IMR-90 (cell line): ENCODE measurements around the gene NR2C1. TPM values are rescaled to one million over a fixed set of nuclear protein-coding genes. Genes with fewer than 3 reads are reported as not detected.

Experiments used
- ATAC-seq: fragments of 200-7000 bp; cut with Tn5 transposase; 2 replicates; pipeline ENCODE4 v1.9.1; 2020; ENCODE audit warnings: low read depth, mild to moderate bottlenecking, moderate library complexity
- BruUV-seq: library from RNA; stranded (reverse); fragments of 400-500 nt; replicated peaks from 2 replicates; lab custom pipeline; 2021; lab: Mats Ljungman, UMichigan
- CTCF ChIA-PET: fragments of 300-600 bp; formaldehyde crosslinking; extraction: SDS; loops from one replicate; lab custom pipeline; 2021; ENCODE audit warnings: antibody characterized with exemption; lab: Yijun Ruan, JAX
- POLR2A ChIA-PET: fragments of 300-600 bp; sonication (Branson Sonifier 250); formaldehyde crosslinking; loops from one replicate; lab custom pipeline; 2022; ENCODE audit warnings: antibody characterized with exemption; ENCODE audit not compliant: unreplicated experiment; lab: Charles Lee
- DNase-seq: peaks from one replicate; pipeline ENCODE4 v3.0.0; 2013
- H2AFZ ChIP-seq: replicated peaks from 2 replicates; pipeline ENCODE3; 2013; ENCODE audit warnings: low read length, mild to moderate bottlenecking; ENCODE audit not compliant: poor library complexity
- H2AK5ac ChIP-seq: 2 replicates; pipeline ENCODE4 v1.6.1; 2013; ENCODE audit warnings: low read depth, low read length, inconsistent platforms
- H2AK9ac ChIP-seq: replicated peaks from 2 replicates; pipeline ENCODE3; 2013; ENCODE audit warnings: mild to moderate bottlenecking, low read depth, low read length, moderate library complexity; ENCODE audit not compliant: poor library complexity
- H2BK120ac ChIP-seq: 2 replicates; pipeline ENCODE4 v1.6.1; 2013; ENCODE audit warnings: low read depth, low read length, inconsistent platforms
- H2BK15ac ChIP-seq: 3 replicates; pipeline ENCODE4 v1.6.1; 2013; ENCODE audit warnings: low read depth, low read length, inconsistent platforms
- H2BK20ac ChIP-seq: 2 replicates; pipeline ENCODE4 v1.6.1; 2013; ENCODE audit warnings: low read depth, mild to moderate bottlenecking, inconsistent platforms, low read length, moderate library complexity
- H2BK5ac ChIP-seq: 2 replicates; pipeline ENCODE4 v1.6.1; 2013; ENCODE audit warnings: mild to moderate bottlenecking, low read depth, low read length, inconsistent platforms; ENCODE audit not compliant: poor library complexity, severe bottlenecking
- H3K14ac ChIP-seq: replicated peaks from 2 replicates; pipeline ENCODE4 v1.6.1; 2013; ENCODE audit warnings: low read depth, low read length, inconsistent platforms
- H3K18ac ChIP-seq: 2 replicates; pipeline ENCODE4 v1.6.1; 2013; ENCODE audit warnings: low read depth, low read length, control low read depth
- H3K23ac ChIP-seq: 2 replicates; pipeline ENCODE4 v1.6.1; 2013; ENCODE audit warnings: low read depth, low read length, inconsistent platforms
- H3K27ac ChIP-seq: 2 replicates; pipeline ENCODE4 v1.5.1; 2013; ENCODE audit warnings: mild to moderate bottlenecking, control low read depth, low read length; ENCODE audit not compliant: insufficient read depth
- H3K27me3 ChIP-seq: 2 replicates; pipeline ENCODE4 v1.6.1; 2013; ENCODE audit warnings: low read length; ENCODE audit not compliant: control insufficient read depth, insufficient read depth
- H3K36me3 ChIP-seq: 2 replicates; pipeline ENCODE4 v1.6.1; 2013; ENCODE audit warnings: low read length, mixed read lengths; ENCODE audit not compliant: control insufficient read depth, insufficient read depth
- H3K4ac ChIP-seq: 2 replicates; pipeline ENCODE4 v1.6.1; 2013; ENCODE audit warnings: low read depth, low read length, inconsistent platforms
- H3K4me1 ChIP-seq: 2 replicates; pipeline ENCODE4 v1.6.1; 2013; ENCODE audit warnings: low read length, mixed read lengths; ENCODE audit not compliant: control insufficient read depth, insufficient read depth
- H3K4me2 ChIP-seq: 2 replicates; pipeline ENCODE4 v1.6.1; 2013; ENCODE audit warnings: low read depth, mild to moderate bottlenecking, control low read depth, low read length, moderate library complexity
- H3K4me3 ChIP-seq: 2 replicates; pipeline ENCODE4 v1.5.1; 2013; ENCODE audit warnings: low read depth, mild to moderate bottlenecking, control low read depth, low read length, moderate library complexity; ENCODE audit not compliant: insufficient read depth
- H3K56ac ChIP-seq: 2 replicates; pipeline ENCODE4 v1.6.1; 2013; ENCODE audit warnings: low read length, inconsistent platforms; ENCODE audit not compliant: insufficient read depth; ENCODE audit errors: extremely low read depth
- H3K79me1 ChIP-seq, 2 experiments: 2 replicates each; pipeline ENCODE4 v1.6.1; 2013; ENCODE audit warnings: low read length in 2 of 2, inconsistent platforms in 1 of 2, low read depth in 1 of 2
- H3K9ac ChIP-seq: 2 replicates; pipeline ENCODE4 v1.6.1; 2013; ENCODE audit warnings: low read depth, low read length, control low read depth
- H3K9me1 ChIP-seq: 2 replicates; pipeline ENCODE4 v1.6.1; 2013; ENCODE audit warnings: low read length, inconsistent platforms; ENCODE audit not compliant: insufficient read depth
- H3K9me3 ChIP-seq: 2 replicates; pipeline ENCODE4 v1.6.1; 2013; ENCODE audit warnings: low read length; ENCODE audit not compliant: control insufficient read depth, insufficient read depth
- H4K20me1 ChIP-seq: 2 replicates; pipeline ENCODE4 v1.6.1; 2013; ENCODE audit warnings: low read length, inconsistent platforms; ENCODE audit not compliant: insufficient read depth
- H4K5ac ChIP-seq: 2 replicates; pipeline ENCODE4 v1.6.1; 2013; ENCODE audit warnings: mild to moderate bottlenecking, low read depth, low read length, control low read depth
- H4K8ac ChIP-seq, 2 experiments: 2 replicates each; pipeline ENCODE4 v1.6.1; 2013; ENCODE audit warnings: low read depth in 2 of 2, low read length in 2 of 2, control low read depth in 1 of 2, inconsistent platforms in 1 of 2
- H4K91ac ChIP-seq: 2 replicates; pipeline ENCODE4 v1.6.1; 2013; ENCODE audit warnings: low read depth, low read length, inconsistent platforms; ENCODE audit not compliant: insufficient read depth
- CTCF ChIP-seq: conservative IDR thresholded peaks from 2 replicates; pipeline ENCODE4 v1.5.1; 2012; ENCODE audit warnings: mild to moderate bottlenecking, low read depth, low read length, improper control_type of control experiment
- MXI1 ChIP-seq: IDR thresholded peaks from 2 replicates; pipeline ENCODE4 v1.6.1; 2012; ENCODE audit warnings: low read depth, mild to moderate bottlenecking, low read length, moderate library complexity, borderline replicate concordance
- RAD21 ChIP-seq: IDR thresholded peaks from 2 replicates; pipeline ENCODE4 v1.6.1; 2012; ENCODE audit warnings: low read length, improper control_type of control experiment
- RCOR1 ChIP-seq: IDR thresholded peaks from 2 replicates; pipeline ENCODE4 v1.6.1; 2012; ENCODE audit warnings: mild to moderate bottlenecking, low read length, improper control_type of control experiment; ENCODE audit not compliant: insufficient replicate concordance
- SMC3 ChIP-seq: fragments of 150-350 bp; IDR thresholded peaks from 2 replicates; pipeline ENCODE4 v1.6.1; 2016; ENCODE audit warnings: low read depth, mild to moderate bottlenecking, antibody characterized with exemption, low read length, moderate library complexity
- WGBS, 2 experiments: methylation state at CpG; one replicate each; pipeline versions ENCODE4 v1.1.5 to v1.1.7; 2013; ENCODE audit warnings: missing lambda C conversion rate in 2 of 2; ENCODE audit not compliant: insufficient read length in 1 of 2; ENCODE audit errors: extremely low coverage in 2 of 2; 5-methylcytosine and 5-hydroxymethylcytosine counted together
- dilution Hi-C: fragments of 300-500 bp; cut with HindIII; formaldehyde crosslinking; loops from one replicate; pipeline ENCODE4 v1.14.3; 2018; ENCODE audit warnings: low sequenced_read_pairs; ENCODE audit not compliant: unreplicated experiment
- in situ Hi-C: fragments of 300-500 bp; cut with MboI; formaldehyde crosslinking; loops from 3 replicates; pipeline ENCODE4 v1.14.3; 2019; ENCODE audit warnings: low sequenced_read_pairs, inconsistent platforms, mixed read lengths
- intact Hi-C: fragments of 100-400 bp; cut with micrococcal nuclease; formaldehyde crosslinking; loops from 2 replicates; pipeline ENCODE4 v1.10.0; 2022
- polyA plus RNA-seq, 3 experiments: library from polyadenylated mRNA; depleted of rRNA; stranded (reverse); fragments of >200 nt; gene quantifications; 2 replicates each; pipeline ENCODE4 v1.2.3, GENCODE V29; 2012; ENCODE audit warnings: low replicate concordance in 1 of 3
- total RNA-seq: library from RNA; depleted of rRNA; stranded (reverse); fragments of >200 nt; gene quantifications from 2 replicates; pipeline ENCODE4 v1.2.3, GENCODE V29; 2012

NR2C1 gene
- total and polyA plus RNA-seq, 2 of the 4 experiments (the other 2 are of a cell fraction), result 12.7 to 14.1 TPM

GRCh38 chr12:95002754-95003153 is 70.7 kb downstream of the NR2C1 start:
- no peak for ATAC-seq
- intact Hi-C loops, result no loop called here
- no peaks in the 10 kb centered on the region for H3K27me3 ChIP-seq
- H2AK9ac ChIP-seq, result peak overlapping the region; percentile 69
- peak overlapping the region; percentile 79 for H3K4me3 ChIP-seq
- WGBS, 2 experiments, result no CpG with 5 or more reads among the region's 3 CpGs
- 0 out of 2 replicates have a peak, but pooled peaks cover 4% of the 10 kb centered on the region for H3K9me1 ChIP-seq
- H3K79me1 ChIP-seq, result peaks cover 14 to 23% of the 10 kb centered on the region in 2 experiments
- no peak overlapping the region for H3K18ac ChIP-seq
- H3K36me3 ChIP-seq, result peaks cover 4% of the 10 kb centered on the region
- H4K5ac ChIP-seq, result no peak overlapping the region; the same call in 1 of the 2 replicates
- H3K9me3 ChIP-seq, result 0 out of 2 replicates have a peak, but pooled peaks cover 2% of the 10 kb centered on the region
- peak overlapping the region; percentile 83 to 92; a peak in 3 of 4 replicates for H4K8ac ChIP-seq
- H2BK120ac ChIP-seq, result peak overlapping the region; percentile 65; the same call in 1 of the 2 replicates
- peak overlapping the region; percentile 79 for H3K4ac ChIP-seq
- dilution Hi-C loops, result no loop called here
- peak overlapping the region; percentile 12; the same call in 1 of the 2 replicates for H2BK20ac ChIP-seq
- peak overlapping the region; percentile 77; the same call in 1 of the 2 replicates for H3K27ac ChIP-seq
- H2AK5ac ChIP-seq, result peak overlapping the region; percentile 5; the same call in 1 of the 2 replicates
- H3K14ac ChIP-seq, result peak overlapping the region; percentile 80; the same call in 1 of the 2 replicates
- H3K56ac ChIP-seq, result peak overlapping the region; percentile 85
- peak overlapping the region; percentile 65; the same call in 1 of the 2 replicates for H4K91ac ChIP-seq
- peak overlapping the region; percentile 89 for H3K9ac ChIP-seq
- ChIA-PET POLR2A (no interaction called here), CTCF (no interaction called here)
- peak overlapping the region; percentile 50 for H2BK5ac ChIP-seq
- no peaks in the 10 kb centered on the region for H3K4me1 ChIP-seq
- H2BK15ac ChIP-seq, result no peak overlapping the region
- no TSS peak for BruUV-seq
- in situ Hi-C loops, result no loop called here
- TF ChIP-seq SMC3 (no peak), MXI1 (no peak), RAD21 (no peak), RCOR1 (no peak), CTCF (no peak)
- peak overlapping the region; percentile 93 for H2AFZ ChIP-seq
- no peaks in the 10 kb centered on the region for H4K20me1 ChIP-seq
- H3K23ac ChIP-seq, result peak overlapping the region; percentile 77
- peak overlapping the region; percentile 95 for H3K4me2 ChIP-seq
- DNase-seq, result no peak
